Measurements from ENCODE around the gene RINT1.
A peak's percentile ranks its signal among the peaks of the same experiment; 100 is the strongest.
"Not testable (repeated sequence)": the region's sequence is repeated elsewhere in the genome, so short reads cannot be mapped to it uniquely, and the experiment has no call there.

RINT1 gene

GRCh38 chr7:105532709-105533460 lies 884 bp downstream of the RINT1 start:
- no peak for DNase-seq

GRCh38 chr7:105538339-105538738 lies 6.3 kb downstream of the RINT1 start:
- DNase-seq = peak; percentile 50

GRCh38 chr7:105559926-105560325 lies 27.9 kb downstream of the RINT1 start:
- no peak for DNase-seq

- no peak for DNase-seq
Observed at GRCh38 chr7:105565190-105565589, 33.2 kb downstream of the RINT1 start.

GRCh38 chr7:105567024-105567423 lies 35.0 kb downstream of the RINT1 start:
- DNase-seq = no peak

- no peak for DNase-seq
Observed at GRCh38 chr7:105567821-105568220, 35.8 kb downstream of the RINT1 start.

GRCh38 chr7:105571891-105572290 lies 39.9 kb downstream of the RINT1 start:
- DNase-seq = no peak

GRCh38 chr7:105577251-105577650 lies 45.2 kb downstream of the RINT1 start:
- no peak for DNase-seq

GRCh38 chr7:105578496-105578895 lies 46.5 kb downstream of the RINT1 start:
- DNase-seq = no peak

GRCh38 chr7:105580022-105580740 lies 48.2 kb downstream of the RINT1 start:
- DNase-seq = no peak

GRCh38 chr7:105581066-105581811 lies 49.2 kb downstream of the RINT1 start, which contains the start of gene EFCAB10:
Gene EFCAB10 (minus strand): TSS chr7:105581493. CDS start chr7:105581463, 30 bp downstream.
- peak; percentile 69 for DNase-seq

- no peak for DNase-seq
Observed at GRCh38 chr7:105583061-105583460, 51.1 kb downstream of the RINT1 start.

GRCh38 chr7:105584165-105584564 lies 52.2 kb downstream of the RINT1 start:
- DNase-seq = no peak

- peak; percentile 59 for DNase-seq
Observed at GRCh38 chr7:105585850-105586500, 54.0 kb downstream of the RINT1 start.

GRCh38 chr7:105587909-105588635 lies 56.1 kb downstream of the RINT1 start:
- DNase-seq = no peak

GRCh38 chr7:105589356-105590077 lies 57.5 kb downstream of the RINT1 start:
- DNase-seq = peak; percentile 80

- DNase-seq = no peak
Observed at GRCh38 chr7:105590793-105591192, 58.8 kb downstream of the RINT1 start.

GRCh38 chr7:105591522-105591921 lies 59.5 kb downstream of the RINT1 start:
- DNase-seq = no peak

- no peak for DNase-seq
Observed at GRCh38 chr7:105594034-105594433, 62.0 kb downstream of the RINT1 start.

- no peak for DNase-seq
Observed at GRCh38 chr7:105596866-105597265, 64.9 kb downstream of the RINT1 start.

GRCh38 chr7:105599080-105599479 lies 67.1 kb downstream of the RINT1 start:
- not testable (repeated sequence) for DNase-seq

- DNase-seq = no peak
Observed at GRCh38 chr7:105599551-105599950, 67.5 kb downstream of the RINT1 start.
